Suprapubic skin (tissue), 4 donors: ENCODE data around the gene ZNF837. TPM values are rescaled to one million over a fixed set of nuclear protein-coding genes. Genes with fewer than 3 reads are reported as not detected.

Experiments
- DNase-seq, 2 donors: peaks; one replicate each; pipeline ENCODE4 v3.0.0-alpha.2; 2019; ENCODE audit warnings: low spot score in 2 of 2
- H3K27ac ChIP-seq: fragments of 200-600 bp; sonication (generic); one replicate; pipeline ENCODE4 v1.5.1; 2019
- H3K27me3 ChIP-seq: fragments of 200-600 bp; sonication (generic); one replicate; pipeline ENCODE4 v1.5.1; 2019
- H3K36me3 ChIP-seq: fragments of 200-600 bp; sonication (generic); one replicate; pipeline ENCODE4 v1.5.1; 2019
- H3K4me1 ChIP-seq: fragments of 200-600 bp; sonication (generic); one replicate; pipeline ENCODE4 v1.5.1; 2019
- H3K4me3 ChIP-seq: fragments of 200-600 bp; sonication (generic); one replicate; pipeline ENCODE4 v1.5.1; 2019; ENCODE audit warnings: mild to moderate bottlenecking
- H3K9me3 ChIP-seq: fragments of 200-600 bp; sonication (generic); one replicate; pipeline ENCODE4 v1.5.1; 2019
- EP300 ChIP-seq: sonication (generic); formaldehyde crosslinking; IDR thresholded peaks from one replicate; pipeline ENCODE4 v1.6.1; 2017; ENCODE audit warnings: antibody characterized with exemption
- POLR2A ChIP-seq, 2 donors: fragments of 450-650 bp; IDR thresholded peaks; one replicate each; pipeline ENCODE4 v1.6.1; 2017; ENCODE audit warnings: antibody characterized with exemption in 2 of 2, mild to moderate bottlenecking in 2 of 2, moderate library complexity in 2 of 2
- POLR2AphosphoS5 ChIP-seq, 3 donors: sonication (generic); formaldehyde crosslinking; IDR thresholded peaks; one replicate each; pipeline ENCODE4 v1.6.1; 2017; ENCODE audit warnings: antibody characterized with exemption in 3 of 3
- WGBS: methylation state at CpG from one replicate; pipeline ENCODE4 v1.1.5; 2018; 5-methylcytosine and 5-hydroxymethylcytosine counted together
- total RNA-seq, 4 donors: library from RNA; depleted of rRNA; stranded (reverse); fragments of >200 nt; gene quantifications; one replicate each; pipeline ENCODE4 v1.1.0, GENCODE V29; 2016
- TF ChIP-seq, protein P1 (sequence below), 2 donors: fragments of 200-600 bp in 1 of 2; fragments of 450-650 bp in 1 of 2; sonication (generic) in 1 of 2; IDR thresholded peaks; one replicate each; pipeline ENCODE4 v1.5.1; 2016 to 2019; ENCODE audit warnings: antibody characterized with exemption in 2 of 2, mild to moderate bottlenecking in 1 of 2, moderate library complexity in 1 of 2

The ZNF837 gene
- 1 to 10 TPM; 2.6 to 6.2 (median 4.3) TPM for total RNA-seq

DNA sequence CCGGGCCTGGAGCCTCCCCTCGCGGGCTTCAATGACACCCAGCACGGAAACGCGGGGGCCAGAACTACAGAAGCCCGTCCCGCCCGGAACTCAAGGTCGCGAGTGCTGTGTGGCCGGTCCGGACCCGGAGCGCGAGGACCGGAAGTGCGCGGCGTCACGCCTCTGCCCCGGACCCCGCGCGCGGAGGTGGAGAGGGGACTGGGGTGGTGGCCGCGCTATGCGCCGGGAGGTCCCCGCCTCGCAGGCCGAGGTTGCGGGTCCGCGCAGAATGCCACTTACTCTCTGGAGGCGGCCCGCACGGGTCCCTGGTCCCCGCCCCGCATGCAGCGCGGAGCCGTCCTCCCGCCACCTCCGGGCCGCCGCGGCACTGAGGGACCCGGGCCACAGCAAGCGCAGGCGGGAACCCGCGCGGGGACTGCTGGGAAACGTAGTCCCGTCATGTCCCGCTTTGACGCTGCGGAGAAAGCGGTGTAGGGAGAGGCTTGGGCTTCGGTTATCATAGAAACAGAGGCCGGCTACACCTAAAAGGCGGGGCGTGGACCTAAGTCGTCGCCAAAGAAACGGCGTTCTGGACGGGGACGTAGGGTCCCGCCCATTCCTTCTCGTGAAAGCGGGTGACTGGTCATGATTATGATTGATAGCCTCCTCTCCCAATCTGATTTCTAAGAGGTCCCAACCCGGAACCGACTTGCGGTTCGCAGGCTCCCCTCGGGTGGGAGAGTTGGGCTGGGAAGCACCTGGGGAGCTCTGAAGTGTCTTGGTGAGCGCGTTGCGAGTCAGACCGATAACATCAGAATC lies at the start of gene ZNF837:
ZNF837 (minus strand) TSS at position 369 of the 798 bp plus-strand sequence. CDS start 11,698 bp downstream, outside the sequence.
- WGBS, result 0% methylated on average over 46 of the region's 83 CpGs
- Histone ChIP-seq H3K4me1 (peaks cover 33% of the 10 kb centered on the region), H3K27ac (peak within 1 kb of the TSS; percentile 95), H3K9me3 (no peaks in the 10 kb centered on the region), H3K27me3 (no peaks in the 10 kb centered on the region), H3K4me3 (peak within 1 kb of the TSS; percentile 88), H3K36me3 (no peaks in the 10 kb centered on the region)
- DNase-seq, result peak; percentile 99
- no peak for TF ChIP-seq EP300
- TF ChIP-seq POLR2A (IDR thresholded peaks at IDR 0.05), result peak; percentile 70 to 79
- TF ChIP-seq, protein P1, sequence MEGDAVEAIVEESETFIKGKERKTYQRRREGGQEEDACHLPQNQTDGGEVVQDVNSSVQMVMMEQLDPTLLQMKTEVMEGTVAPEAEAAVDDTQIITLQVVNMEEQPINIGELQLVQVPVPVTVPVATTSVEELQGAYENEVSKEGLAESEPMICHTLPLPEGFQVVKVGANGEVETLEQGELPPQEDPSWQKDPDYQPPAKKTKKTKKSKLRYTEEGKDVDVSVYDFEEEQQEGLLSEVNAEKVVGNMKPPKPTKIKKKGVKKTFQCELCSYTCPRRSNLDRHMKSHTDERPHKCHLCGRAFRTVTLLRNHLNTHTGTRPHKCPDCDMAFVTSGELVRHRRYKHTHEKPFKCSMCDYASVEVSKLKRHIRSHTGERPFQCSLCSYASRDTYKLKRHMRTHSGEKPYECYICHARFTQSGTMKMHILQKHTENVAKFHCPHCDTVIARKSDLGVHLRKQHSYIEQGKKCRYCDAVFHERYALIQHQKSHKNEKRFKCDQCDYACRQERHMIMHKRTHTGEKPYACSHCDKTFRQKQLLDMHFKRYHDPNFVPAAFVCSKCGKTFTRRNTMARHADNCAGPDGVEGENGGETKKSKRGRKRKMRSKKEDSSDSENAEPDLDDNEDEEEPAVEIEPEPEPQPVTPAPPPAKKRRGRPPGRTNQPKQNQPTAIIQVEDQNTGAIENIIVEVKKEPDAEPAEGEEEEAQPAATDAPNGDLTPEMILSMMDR (IDR thresholded peaks at IDR 0.05), result no peak
- TF ChIP-seq POLR2AphosphoS5 (IDR thresholded peaks at IDR 0.05), result peak; percentile 23 to 85 (median 79)

DNA sequence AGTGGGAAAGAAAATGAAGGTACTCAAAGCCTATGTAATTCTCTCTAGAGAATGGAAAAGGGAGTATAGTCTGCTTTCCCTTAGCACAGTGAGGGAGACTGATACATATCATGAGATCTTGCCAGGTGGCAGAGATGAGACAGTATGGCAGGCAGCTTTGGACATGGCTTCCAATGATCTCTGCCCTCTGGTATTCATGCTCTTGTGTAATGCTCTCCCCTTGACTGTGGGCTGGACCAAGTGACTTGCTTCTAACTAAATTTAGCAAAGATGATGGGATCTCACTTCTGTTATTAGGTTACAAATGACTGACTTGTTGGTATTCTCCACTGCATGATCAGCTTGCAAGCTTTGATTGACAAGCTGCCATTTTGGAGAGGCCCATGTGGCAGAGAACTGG lies 48.9 kb upstream of the ZNF837 start:
- Histone ChIP-seq H3K4me1 (no peaks in the 10 kb centered on the region), H3K36me3 (peaks cover 24% of the 10 kb centered on the region)

DNA sequence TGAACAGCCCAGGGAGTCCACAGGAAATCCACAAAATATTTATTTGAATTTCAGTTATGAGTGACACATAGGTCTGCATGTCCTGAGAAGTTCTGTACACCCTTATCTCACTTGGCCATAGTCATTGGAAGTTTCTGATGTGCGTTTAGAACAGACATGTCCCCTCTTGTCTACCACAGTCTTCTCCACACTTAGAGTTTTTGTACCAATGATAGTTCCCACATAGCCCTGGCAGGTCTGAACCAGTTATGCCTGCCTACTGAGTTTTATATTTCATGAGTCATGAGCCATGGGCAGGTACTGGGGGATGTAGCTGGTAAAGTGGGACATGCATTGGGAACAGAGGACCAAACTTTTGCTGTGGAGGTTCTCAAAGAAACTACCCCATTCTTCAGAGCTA lies 47.8 kb upstream of the ZNF837 start:
- Histone ChIP-seq H3K27ac (peak overlapping the region; percentile 16), H3K4me3 (no peak overlapping the region), H3K4me1 (no peaks in the 10 kb centered on the region), H3K27me3 (no peaks in the 10 kb centered on the region), H3K9me3 (peaks cover 38% of the 10 kb centered on the region), H3K36me3 (peaks cover 12% of the 10 kb centered on the region)
- WGBS, result 74% methylated on average over 1 of the region's 1 CpG
- DNase-seq, result no peak
- no peak for TF ChIP-seq EP300
- TF ChIP-seq POLR2AphosphoS5 (IDR thresholded peaks at IDR 0.05), result no peak
- TF ChIP-seq POLR2A (IDR thresholded peaks at IDR 0.05), result no peak
- TF ChIP-seq, protein P1 (IDR thresholded peaks at IDR 0.05), result no peak

More for the DNA sequence above, 48.9 kb upstream of the ZNF837 start:
- no peaks in the 10 kb centered on the region for H3K27me3 ChIP-seq
- TF ChIP-seq EP300 (no peak), POLR2AphosphoS5 (IDR thresholded peaks at IDR 0.05) (no peak), POLR2A (IDR thresholded peaks at IDR 0.05) (no peak)
- TF ChIP-seq, protein P1 (IDR thresholded peaks at IDR 0.05), result no peak
- no peak overlapping the region for H3K4me3 ChIP-seq
- no peak overlapping the region for H3K27ac ChIP-seq
- peaks cover 50% of the 10 kb centered on the region for H3K9me3 ChIP-seq
- DNase-seq, result no peak

DNA sequence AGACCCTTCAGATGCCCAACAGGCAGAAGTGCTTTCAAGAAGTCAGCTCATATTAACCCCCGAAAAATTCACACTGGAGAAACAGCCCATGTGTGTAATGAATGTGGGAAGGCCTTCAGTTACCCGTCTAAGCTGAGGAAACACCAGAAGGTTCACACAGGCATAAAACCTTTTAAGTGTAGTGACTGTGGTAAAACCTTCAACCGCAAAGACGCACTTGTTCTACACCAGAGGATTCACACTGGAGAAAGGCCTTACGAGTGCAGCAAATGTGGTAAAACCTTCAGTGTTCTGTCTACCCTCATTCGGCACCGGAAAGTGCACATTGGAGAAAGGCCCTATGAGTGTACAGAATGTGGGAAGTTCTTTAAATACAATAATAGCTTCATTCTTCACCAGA lies 36.2 kb upstream of the ZNF837 start:
- H3K4me3 ChIP-seq, result no peak overlapping the region
- TF ChIP-seq POLR2A (IDR thresholded peaks at IDR 0.05), result no peak
- TF ChIP-seq EP300, result no peak
- TF ChIP-seq, protein P1 (IDR thresholded peaks at IDR 0.05), result no peak
- TF ChIP-seq POLR2AphosphoS5 (IDR thresholded peaks at IDR 0.05), result no peak
- DNase-seq, result no peak
- 96% methylated on average over 7 of the region's 7 CpGs for WGBS
- no peaks in the 10 kb centered on the region for H3K9me3 ChIP-seq
- peaks cover 39% of the 10 kb centered on the region for H3K36me3 ChIP-seq
- H3K27ac ChIP-seq, result no peak overlapping the region
- H3K27me3 ChIP-seq, result no peaks in the 10 kb centered on the region
- H3K4me1 ChIP-seq, result no peaks in the 10 kb centered on the region

DNA sequence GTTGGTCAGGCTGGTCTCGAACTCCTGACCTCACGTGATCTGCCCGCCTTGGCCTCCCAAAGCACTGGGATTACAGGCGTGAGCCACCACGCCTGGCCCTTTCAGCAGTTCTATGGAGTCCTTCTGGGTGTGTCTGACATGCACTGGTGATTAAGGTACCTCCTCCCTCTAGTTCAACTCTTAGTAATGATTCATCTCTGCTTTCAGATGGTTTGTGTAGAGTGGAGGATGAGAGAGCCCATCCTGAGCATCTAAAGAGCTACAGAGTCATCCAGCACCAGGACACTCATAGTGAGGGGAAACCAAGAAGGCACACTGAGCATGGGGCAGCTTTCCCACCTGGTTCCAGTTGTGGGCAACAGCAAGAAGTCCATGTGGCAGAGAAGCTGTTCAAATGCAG lies 35.8 kb upstream of the ZNF837 start:
- Histone ChIP-seq H3K4me3 (no peak overlapping the region), H3K9me3 (no peaks in the 10 kb centered on the region), H3K36me3 (peaks cover 39% of the 10 kb centered on the region), H3K27me3 (no peaks in the 10 kb centered on the region), H3K27ac (no peak overlapping the region), H3K4me1 (no peaks in the 10 kb centered on the region)
- no peak for TF ChIP-seq EP300
- no peak for TF ChIP-seq POLR2A (IDR thresholded peaks at IDR 0.05)
- TF ChIP-seq, protein P1 (IDR thresholded peaks at IDR 0.05), result no peak
- WGBS, result 95% methylated on average over 5 of the region's 5 CpGs
- DNase-seq, result no peak
